Suprapubic skin (tissue), 4 donors: ENCODE data around the gene PTPRD.

Source experiments
- EP300 ChIP-seq: sonication (generic); formaldehyde crosslinking; IDR thresholded peaks from one replicate; pipeline ENCODE4 v1.6.1; 2017; ENCODE audit warnings: antibody characterized with exemption
- POLR2A ChIP-seq, 2 donors: fragments of 450-650 bp; IDR thresholded peaks; one replicate each; pipeline ENCODE4 v1.6.1; 2017; ENCODE audit warnings: antibody characterized with exemption in 2 of 2, mild to moderate bottlenecking in 2 of 2, moderate library complexity in 2 of 2
- POLR2AphosphoS5 ChIP-seq, 3 donors: sonication (generic); formaldehyde crosslinking; IDR thresholded peaks; one replicate each; pipeline ENCODE4 v1.6.1; 2017; ENCODE audit warnings: antibody characterized with exemption in 3 of 3
- TF ChIP-seq, protein P1 (sequence below), 2 donors: fragments of 200-600 bp in 1 of 2; fragments of 450-650 bp in 1 of 2; sonication (generic) in 1 of 2; IDR thresholded peaks; one replicate each; pipeline ENCODE4 v1.5.1; 2016 to 2019; ENCODE audit warnings: antibody characterized with exemption in 2 of 2, mild to moderate bottlenecking in 1 of 2, moderate library complexity in 1 of 2

DNA sequence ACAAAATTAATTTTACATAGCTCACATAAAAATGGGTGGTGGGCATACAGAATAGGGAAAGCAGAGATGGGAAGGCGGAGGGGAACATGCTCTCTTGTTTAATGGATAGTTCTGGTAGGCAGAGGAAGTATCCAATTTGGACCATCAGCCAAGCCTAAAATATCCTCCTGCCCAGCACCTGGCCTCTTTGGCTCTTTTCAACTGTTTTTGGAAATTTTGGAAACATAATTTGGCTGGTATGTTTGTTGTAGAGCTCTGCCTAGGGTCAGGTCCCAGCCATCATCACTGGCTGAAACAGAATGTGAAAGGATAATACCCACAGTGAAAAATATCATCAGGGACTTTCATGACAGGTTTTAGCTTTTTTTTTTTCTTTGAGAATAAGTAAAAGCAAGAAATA, 2345.9 kb downstream of the PTPRD start:
- TF ChIP-seq, protein P1, sequence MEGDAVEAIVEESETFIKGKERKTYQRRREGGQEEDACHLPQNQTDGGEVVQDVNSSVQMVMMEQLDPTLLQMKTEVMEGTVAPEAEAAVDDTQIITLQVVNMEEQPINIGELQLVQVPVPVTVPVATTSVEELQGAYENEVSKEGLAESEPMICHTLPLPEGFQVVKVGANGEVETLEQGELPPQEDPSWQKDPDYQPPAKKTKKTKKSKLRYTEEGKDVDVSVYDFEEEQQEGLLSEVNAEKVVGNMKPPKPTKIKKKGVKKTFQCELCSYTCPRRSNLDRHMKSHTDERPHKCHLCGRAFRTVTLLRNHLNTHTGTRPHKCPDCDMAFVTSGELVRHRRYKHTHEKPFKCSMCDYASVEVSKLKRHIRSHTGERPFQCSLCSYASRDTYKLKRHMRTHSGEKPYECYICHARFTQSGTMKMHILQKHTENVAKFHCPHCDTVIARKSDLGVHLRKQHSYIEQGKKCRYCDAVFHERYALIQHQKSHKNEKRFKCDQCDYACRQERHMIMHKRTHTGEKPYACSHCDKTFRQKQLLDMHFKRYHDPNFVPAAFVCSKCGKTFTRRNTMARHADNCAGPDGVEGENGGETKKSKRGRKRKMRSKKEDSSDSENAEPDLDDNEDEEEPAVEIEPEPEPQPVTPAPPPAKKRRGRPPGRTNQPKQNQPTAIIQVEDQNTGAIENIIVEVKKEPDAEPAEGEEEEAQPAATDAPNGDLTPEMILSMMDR (IDR thresholded peaks at IDR 0.05), result no peak
- no peak for TF ChIP-seq POLR2AphosphoS5 (IDR thresholded peaks at IDR 0.05)
- no peak for TF ChIP-seq POLR2A (IDR thresholded peaks at IDR 0.05)
- TF ChIP-seq EP300, result no peak
